Sciatic nerve (tissue), 2 donors: Measurements from ENCODE around the gene SYTL3. TPM values are rescaled to one million over a fixed set of nuclear protein-coding genes. Genes with fewer than 3 reads are reported as not detected.

Experiments used
- ATAC-seq: fragments of 200-7000 bp; cut with Tn5 transposase; one replicate; pipeline ENCODE4 v1.9.1; 2020; ENCODE audit warnings: mild to moderate bottlenecking, moderate library complexity
- DNase-seq: peaks from one replicate; pipeline ENCODE4 v3.0.0-alpha.2; 2020; ENCODE audit warnings: low spot score
- intact Hi-C: fragments of 100-400 bp; cut with DNase I; formaldehyde crosslinking; loops from one replicate; pipeline ENCODE4 v1.14.2; 2022
- total RNA-seq: library from RNA; stranded (reverse); fragmentation: NEBNext Ultra II Directional; extraction: Animal tissue kit (Norgen Biotek cat#: 25700); gene quantifications from one replicate; pipeline ENCODE4 v1.2.1, GENCODE V29; 2021
- donor health status: DM: no; HTN: no; CAD: no.
- donor health status: DM: no; HTN: no; CAD: no.

Gene SYTL3
- total RNA-seq, 1 donor from 2014 or later = 2.5 TPM

DNA sequence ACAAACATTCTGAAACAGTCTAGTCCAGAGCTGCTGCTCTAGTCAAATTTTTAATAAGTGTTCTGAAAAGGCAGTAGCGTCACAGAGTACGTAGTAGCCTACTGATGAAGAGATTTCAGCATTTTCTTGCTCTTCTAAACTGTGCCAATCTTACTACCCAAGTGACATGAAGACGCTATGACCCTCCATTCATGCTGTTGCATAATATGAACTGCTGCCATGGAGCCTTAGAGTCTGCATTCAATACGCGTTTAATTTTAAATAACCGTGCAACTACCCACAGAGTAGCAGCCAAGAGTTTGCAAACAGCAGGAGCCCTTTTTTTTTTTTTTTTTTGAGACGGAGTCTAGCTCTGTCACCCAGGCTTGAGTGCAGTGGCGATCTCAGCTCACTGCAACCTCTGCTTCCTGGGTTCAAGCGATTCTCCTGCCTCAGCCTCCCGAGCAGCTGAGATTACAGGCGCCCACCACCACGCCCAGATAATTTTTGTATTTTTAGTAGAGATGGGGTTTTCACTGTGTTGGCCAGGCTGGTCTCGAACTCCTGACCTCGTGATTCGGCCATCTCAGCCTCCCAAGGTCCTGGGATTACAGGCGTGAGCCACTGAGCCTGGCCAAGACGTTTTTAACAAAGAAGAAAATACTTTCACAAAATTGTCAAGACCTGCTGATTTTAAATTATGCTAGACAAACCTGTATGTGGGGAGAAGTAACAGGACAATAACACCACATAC lies 125.0 kb downstream of the SYTL3 start:
- intact Hi-C loops = no loop called here
- no peak for DNase-seq
- ATAC-seq = no peak

DNA sequence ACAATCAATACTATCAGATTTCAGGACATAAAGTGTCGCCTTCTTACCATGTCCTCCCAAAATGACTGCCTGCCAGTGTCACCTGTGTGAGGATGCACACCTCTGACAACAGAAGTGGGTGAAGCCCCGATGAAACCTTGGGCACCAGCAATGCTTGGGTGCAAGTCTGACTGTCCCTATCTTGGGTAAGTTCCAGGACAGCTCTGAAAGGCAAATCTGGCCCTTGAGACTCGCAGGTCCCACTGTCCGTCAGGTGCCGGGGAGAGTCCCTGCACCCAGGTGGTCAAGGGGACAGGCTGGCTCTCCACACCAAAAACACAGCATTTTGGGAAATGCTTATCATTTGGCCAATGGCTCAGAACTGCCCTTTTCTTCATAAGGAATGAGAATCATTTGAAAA lies 126.0 kb downstream of the SYTL3 start:
- intact Hi-C loops = no loop called here

DNA sequence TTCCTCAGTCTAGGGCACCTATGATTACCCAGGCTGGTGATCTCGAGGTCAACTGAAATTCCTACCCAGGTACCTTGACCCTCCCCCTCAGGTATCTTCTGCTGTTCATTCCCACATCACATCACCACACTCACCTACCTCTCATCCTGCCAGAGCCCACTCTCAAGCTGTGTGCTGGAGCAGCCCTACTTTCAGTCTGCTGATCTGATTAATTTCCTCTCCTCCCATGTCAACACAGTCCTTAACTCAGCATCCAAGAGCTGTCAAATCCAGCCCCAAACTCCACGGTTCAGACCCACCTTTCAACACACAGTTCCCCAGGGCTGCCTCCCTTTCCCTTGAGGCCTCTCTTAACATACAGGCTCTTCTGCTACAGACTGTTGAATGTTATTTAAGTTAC lies 126.9 kb downstream of the SYTL3 start:
- ATAC-seq = no peak
- intact Hi-C loops = no loop called here
- no peak for DNase-seq

More for the DNA sequence above, 126.0 kb downstream of the SYTL3 start:
- ATAC-seq (no peak), DNase-seq (no peak)

DNA sequence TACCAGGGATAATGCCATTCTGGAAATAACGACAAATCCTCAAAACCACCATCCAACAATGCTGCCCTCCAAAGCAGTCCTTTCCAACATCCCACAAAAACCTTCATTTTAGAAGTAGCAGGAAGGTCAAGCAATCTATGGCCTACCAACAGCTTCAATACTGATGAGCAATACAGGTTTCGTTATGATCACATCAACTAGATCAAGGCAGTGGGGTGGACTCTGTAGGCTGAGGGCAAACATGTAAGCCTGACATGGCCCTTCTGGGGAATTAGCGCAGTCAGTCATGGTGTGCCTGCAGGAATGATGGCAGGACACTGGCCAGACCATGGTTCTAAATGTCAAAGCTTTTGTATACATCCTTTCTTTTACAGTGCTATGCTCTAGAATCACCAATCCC lies 127.7 kb downstream of the SYTL3 start:
- ATAC-seq = no peak
- intact Hi-C loops = no loop called here
- DNase-seq = no peak

DNA sequence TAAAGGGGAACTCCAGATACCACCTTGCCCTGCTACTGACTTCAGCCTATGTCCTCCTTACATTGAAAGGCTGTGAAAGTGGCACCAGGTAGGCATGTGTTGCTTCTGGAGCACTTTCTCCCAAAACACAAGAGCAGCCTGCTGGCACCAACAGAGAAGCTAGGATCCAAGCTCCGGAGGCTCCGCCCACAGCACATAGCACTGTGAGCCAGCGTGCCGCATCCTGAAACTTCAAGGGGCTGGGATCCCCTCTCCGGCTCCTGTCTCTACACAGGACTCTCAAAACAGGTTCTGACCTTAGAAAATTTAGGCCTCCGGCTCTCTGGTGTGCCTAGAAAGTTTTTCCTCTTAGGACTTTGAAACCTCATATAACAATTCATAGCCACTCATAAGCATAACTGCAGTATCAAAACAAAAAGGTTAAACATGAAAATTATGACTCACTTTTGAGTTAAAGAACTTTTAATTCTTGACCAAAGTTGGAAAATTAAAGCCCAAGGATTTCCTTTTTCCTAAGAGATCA lies 128.2 kb downstream of the SYTL3 start:
- no peak for DNase-seq
- no peak for ATAC-seq
- intact Hi-C loops = no loop called here

DNA sequence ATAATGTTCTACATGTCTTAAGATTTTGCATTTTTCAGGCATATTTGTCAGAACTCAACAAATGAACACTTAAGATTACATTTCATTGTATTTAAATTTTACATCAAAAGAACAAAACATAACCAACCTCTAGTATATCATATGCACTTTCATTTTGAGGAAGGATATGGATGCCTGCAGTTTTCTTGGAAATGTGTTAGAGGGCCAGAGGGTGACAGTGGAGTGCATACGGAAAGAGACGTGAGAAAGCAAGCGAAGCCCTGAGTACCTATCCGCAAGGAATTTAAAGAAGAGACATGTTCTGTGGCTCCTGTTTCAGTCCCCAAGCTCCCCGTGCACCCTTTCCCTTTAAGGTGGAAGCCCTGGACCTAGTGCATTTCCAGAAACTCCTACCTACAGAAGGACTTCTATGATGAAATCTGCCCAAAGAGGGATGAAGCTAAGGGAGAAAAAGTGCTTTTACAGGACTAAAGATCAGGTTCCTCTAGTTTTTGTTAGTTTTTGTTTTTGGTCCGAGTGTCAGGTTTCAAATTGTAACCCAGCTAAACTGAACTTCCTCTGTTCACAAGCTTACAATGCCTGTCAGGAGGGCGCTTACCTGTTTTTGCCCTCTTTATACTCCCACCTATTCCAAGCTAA lies 130.5 kb downstream of the SYTL3 start:
- no peak for DNase-seq
- no peak for ATAC-seq
- intact Hi-C loops = no loop called here

DNA sequence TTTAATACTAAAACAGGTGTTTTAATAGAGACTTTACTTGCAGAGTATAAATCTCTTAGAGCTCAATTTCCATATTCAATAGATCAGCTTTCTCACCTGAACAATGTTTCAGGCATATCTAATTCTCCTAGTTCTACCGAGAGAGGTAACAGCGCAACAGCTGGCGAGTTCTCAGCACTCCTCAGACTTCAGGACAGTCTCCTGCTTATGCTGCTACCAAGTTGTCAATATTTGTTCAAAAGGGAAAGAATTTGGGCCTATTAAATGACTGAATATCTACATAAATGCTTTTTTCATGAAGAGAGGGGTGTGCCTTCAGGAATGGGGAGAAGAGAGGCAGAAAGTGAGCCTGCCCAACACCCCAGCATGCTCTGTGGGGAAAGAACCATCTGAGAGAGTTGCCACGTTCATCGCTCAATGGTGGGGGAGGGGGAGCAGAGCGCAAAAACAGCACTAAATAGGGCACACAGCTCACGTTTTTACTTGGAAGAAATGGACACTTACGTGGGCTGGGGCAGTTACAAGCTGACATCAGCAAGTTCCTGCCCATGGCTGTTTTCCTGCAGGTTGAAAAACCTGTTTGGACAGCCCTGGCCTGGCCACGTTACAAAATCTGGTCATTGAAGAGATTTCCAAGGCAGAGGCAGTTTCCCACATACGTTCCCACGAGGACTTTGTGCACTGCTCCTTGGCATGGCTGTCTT lies 131.3 kb downstream of the SYTL3 start:
- intact Hi-C loops = no loop called here
- no peak for ATAC-seq
- no peak for DNase-seq

DNA sequence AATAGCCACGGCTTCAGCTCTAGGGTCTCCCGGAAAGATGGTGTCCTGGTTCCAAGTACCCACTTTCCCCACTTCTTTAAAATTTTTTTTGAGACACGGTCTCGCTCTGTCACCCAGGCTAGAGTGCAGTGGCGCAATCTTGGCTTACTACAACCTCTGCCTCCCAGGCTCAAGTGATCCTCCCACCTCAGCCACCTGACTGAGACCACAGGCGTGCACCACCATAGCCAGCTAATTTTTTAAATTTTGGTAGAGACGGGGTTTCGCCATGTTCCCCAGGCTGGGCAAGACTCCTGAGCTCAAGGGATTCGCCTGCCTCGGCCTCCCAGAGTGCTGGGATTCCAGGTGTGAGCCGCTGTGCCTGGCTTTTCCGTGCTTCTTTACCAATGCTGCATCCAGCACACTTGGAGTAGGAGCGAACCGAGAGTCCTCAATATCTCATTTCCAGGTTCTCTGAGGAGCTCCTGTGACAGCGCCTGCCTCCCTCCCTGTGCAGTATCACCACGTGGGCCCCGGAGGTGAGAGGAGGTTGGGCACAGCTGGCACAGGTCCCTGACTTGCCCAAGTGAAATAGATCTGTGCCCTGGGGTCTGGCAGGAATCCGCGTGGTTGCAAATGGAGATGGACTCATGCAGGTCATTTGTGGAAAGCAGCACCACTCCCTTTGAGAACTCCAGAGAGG lies 132.0 kb downstream of the SYTL3 start:
- DNase-seq = no peak
- ATAC-seq = peak; percentile 21
- intact Hi-C loops = no loop called here

DNA sequence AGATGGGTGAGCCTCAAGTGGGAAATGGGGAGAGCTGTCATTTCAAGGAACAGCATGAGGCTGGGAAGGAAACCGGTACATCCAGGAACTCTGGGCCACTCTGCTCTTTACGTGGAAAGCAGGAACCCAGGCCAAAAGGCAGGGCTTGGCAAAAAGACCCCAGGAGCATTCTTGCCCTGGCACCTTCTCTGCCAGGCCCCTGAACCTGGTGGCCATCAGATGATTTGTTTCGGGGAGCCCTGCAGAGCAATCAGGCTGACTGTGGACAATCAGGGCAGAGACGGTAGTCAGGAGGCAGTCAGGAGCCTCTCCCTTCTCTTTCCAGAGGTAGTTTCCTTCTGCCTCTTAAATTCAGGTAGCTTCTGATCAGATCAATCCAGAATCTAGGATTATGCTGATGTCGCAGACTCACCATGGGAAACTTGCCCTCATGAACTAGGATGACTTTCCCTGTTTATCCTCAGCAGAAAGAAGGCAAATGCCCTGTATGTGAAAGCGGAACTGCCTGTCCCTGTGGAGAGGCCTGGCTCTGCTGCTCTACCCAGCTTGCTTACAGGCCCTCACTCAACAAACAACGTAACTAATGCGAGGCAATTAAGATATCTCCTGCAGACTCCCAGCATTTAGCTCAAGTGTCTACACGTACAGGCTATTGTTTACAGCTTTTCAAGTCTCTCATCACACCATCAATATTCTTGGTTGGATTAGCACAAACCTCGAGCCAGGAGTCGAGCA lies 132.7 kb downstream of the SYTL3 start:
- ATAC-seq = no peak
- intact Hi-C loops = no loop called here
- DNase-seq = no peak

DNA sequence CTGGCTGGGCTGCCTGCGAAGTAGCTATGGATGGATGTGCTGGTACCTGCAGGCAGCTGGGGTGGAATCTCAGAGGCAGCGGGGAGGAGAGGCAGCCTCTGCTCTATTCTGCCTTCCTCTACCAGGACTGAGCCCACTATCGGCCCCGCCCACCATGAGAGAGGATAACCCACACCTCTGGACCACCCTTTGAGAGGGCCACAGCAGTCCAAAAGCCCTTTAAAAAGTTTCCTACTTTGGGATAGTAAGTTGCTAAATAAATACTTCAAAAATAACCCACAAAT lies 133.3 kb downstream of the SYTL3 start:
- intact Hi-C loops = no loop called here
- ATAC-seq = no peak

DNA sequence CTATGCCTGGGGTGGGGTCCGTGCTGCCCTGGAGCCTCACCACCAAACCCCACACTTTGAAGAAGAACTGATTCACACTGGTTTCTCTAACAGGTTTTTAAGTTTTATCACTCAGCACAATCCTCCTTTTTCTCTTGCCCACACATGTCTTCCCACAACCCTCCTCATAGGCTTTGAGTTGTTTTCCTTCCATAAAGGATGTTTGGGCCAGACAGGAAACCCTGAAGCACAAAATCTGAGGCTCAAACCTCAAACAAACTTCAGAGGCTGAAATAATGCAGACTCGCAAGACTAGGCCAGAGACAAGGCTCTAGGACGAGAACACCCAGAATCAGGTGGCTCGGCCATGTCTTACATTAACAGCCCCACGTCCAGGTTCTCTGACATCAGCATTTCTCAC lies 134.0 kb downstream of the SYTL3 start:
- DNase-seq (no peak), ATAC-seq (no peak)
- intact Hi-C loops = no loop called here

More for the DNA sequence above, 133.3 kb downstream of the SYTL3 start:
- no peak for DNase-seq

DNA sequence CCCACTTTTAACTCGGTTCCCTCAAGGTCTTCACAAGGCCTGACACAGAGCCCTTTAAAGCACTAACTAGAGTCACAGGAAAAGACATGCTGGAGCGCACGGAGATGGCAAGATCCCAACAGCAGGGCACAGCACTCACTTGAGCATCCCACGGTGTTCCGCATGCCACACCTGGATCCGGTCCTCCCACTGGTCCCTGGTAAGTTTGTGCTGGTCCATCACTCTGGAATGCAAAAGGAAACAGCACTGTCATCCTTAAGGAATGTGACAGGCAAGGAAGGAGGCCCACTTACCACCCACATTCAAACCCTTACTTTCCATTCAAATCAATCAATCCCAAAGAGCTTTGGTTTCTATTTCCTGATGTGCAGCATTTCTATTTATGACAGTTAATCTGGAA lies 134.7 kb downstream of the SYTL3 start:
- DNase-seq = no peak
- intact Hi-C loops = no loop called here
- ATAC-seq = no peak

DNA sequence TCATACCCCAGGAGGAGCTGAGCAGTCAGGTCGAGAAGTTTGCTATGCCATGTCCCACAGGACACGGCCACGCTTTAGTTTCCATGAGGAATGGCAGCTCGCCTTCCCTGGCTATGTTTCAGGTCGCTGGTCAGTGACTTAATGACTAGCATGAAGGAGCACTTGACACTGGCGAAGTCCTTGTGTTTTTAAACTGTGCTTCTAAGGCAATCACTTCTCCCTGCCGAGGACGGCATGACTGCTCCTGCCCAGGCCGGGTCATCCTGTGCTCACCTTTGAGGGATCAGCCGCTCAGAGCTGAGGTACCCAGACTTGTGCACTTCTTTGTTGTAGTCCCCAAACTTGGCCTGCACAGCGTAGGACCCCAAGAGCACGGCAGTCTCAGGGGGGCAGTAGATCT lies 135.2 kb downstream of the SYTL3 start:
- ATAC-seq = no peak
- intact Hi-C loops = no loop called here
- DNase-seq = no peak

DNA sequence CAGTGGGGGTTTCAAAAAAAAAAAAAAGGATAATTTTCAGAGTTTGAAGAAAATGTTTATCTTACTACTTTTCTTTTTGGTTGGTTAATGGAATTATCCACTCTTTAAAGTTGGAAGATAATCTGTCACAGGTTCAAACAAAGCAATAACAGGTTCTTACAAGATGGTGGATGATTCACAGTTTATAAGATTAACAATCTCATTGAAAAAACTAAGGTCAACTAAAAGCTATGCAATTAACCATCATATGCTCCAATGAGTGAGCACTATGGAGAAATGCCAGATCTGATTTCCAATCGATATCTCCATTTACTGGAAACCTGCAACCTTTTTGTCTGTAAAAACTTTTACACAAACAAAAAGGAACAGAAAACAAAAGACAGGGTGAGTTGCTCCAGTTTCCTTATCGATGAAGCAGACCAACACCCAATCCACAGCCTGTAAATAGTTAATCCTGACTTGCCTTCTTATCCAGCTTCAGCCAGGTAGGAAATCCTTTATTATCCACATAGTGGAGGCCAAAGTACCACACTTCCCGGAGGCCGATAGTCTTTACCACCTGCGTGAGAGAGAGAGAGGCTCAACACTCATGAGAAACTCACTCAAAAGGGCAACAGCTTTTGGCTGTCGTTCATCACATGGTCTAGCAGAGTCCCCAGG lies 136.9 kb downstream of the SYTL3 start:
- ATAC-seq (no peak), DNase-seq (no peak)
- intact Hi-C loops = no loop called here

DNA sequence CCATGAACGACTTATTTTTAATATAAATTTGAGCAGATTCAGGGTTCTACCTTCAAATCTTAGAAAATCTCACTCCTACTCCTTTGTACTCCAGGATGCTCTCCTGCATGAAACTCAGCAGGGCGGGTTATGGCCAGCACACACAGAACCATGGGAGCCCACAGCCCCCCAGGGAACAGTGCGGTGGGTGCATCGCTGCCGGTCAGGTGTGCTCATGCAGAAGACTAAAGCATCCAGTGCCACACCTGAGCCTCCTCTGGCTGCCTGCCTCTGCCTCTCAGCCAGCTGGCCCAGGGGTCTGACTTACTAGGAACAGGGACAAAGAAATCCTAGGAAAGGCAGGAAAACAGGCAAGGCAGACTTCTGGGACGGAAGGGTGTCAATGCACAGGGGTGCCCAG lies 137.5 kb downstream of the SYTL3 start:
- DNase-seq = no peak
- intact Hi-C loops = no loop called here
- ATAC-seq = no peak

DNA sequence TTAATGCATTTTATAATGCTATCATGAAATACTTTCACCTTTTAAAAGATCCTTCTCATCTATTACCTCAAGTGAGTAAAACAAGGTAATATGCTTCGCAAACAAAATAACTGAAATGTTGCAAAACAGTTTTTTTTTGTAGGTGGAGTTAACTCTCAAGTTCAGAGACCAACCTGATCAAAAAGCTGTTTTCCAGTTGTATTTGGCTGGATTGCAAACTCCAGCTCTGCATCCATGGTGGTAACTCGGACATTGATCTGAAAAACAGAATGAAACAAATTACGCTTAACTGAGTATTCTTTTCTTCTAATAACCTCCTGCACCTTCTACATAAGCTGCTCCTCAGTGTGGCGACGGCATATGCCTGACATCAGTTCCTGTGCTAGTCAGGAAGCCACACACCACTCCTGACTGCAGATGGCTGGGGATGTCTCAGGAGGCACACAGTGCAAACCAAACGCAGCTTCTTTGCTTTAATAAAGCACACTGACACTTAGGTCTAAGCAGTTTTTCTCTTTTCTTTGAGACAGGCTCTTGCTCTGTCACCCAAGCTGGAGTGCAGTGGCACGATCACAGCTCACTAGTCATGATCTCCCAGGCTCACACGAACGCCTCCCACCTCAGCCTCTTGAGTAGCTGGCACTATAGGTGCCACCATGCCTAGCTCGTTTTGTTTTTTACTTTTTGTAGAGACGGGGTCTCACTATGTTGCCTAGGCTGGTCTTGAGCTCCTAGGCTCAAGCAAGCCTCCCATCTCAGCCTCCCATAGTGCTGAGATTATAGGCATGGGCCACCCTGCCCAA lies 139.5 kb downstream of the SYTL3 start:
- no peak for DNase-seq
- ATAC-seq = peak; percentile 72
- intact Hi-C loops = no loop called here

DNA sequence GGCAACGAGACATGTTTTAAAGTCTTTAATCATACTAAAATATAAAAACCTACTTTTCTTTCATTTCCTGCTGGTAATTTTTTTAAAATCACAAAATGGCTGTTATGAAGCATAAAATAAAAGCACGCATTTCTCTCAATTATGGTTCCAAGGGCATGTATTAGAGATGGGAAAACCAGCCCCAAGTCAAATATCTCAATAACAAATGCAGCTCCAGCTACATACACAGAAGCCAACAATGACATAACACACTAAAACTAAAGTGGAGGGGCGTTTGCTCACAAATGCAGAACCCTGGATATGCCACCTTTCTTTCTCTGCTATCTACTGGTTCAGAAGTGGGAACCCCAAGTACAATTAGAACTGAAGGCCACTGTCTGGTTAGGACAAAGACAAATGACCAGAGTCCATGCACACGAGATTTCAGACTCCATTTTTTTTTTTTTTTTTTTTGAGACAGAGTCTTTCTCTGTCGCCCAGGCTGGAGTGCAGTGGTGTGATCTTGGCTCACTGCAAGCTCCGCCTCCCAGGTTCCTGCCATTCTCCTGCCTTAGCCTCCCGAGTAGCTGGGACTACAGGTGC lies 141.5 kb downstream of the SYTL3 start:
- DNase-seq (no peak), ATAC-seq (no peak)
- intact Hi-C loops = no loop called here
